ENCODE results near the gene UBE2R2.
"Not testable (repeated sequence)": the region's sequence is repeated elsewhere in the genome, so short reads cannot be mapped to it uniquely, and the experiment has no call there.

Gene UBE2R2

GRCh38 chr9:33816327-33817252, at the start of gene UBE2R2:
Gene UBE2R2 (plus strand): TSS chr9:33817160. CDS start chr9:33817758, 598 bp downstream.
- DNase-seq: peak; percentile 95

GRCh38 chr9:33770156-33770880, 46.6 kb upstream of the UBE2R2 start:
- not testable (repeated sequence) for DNase-seq

- DNase-seq: not testable (repeated sequence)
Observed at GRCh38 chr9:33773135-33773534, 43.8 kb upstream of the UBE2R2 start.

GRCh38 chr9:33774074-33774659, 42.8 kb upstream of the UBE2R2 start:
- DNase-seq: not testable (repeated sequence)

GRCh38 chr9:33776578-33776977, 40.4 kb upstream of the UBE2R2 start:
- no peak for DNase-seq

- DNase-seq: peak; percentile 18
Observed at GRCh38 chr9:33778700-33779351, 38.1 kb upstream of the UBE2R2 start.

GRCh38 chr9:33780276-33780675, 36.7 kb upstream of the UBE2R2 start:
- no peak for DNase-seq

GRCh38 chr9:33781736-33782135, 35.2 kb upstream of the UBE2R2 start:
- no peak for DNase-seq

- DNase-seq: no peak
Observed at GRCh38 chr9:33782395-33783152, 34.4 kb upstream of the UBE2R2 start.

- DNase-seq: no peak
Observed at GRCh38 chr9:33785914-33786313, 31.0 kb upstream of the UBE2R2 start.

GRCh38 chr9:33786681-33787080, 30.3 kb upstream of the UBE2R2 start:
- no peak for DNase-seq

GRCh38 chr9:33787839-33788238, 29.1 kb upstream of the UBE2R2 start:
- DNase-seq: no peak

- not testable (repeated sequence) for DNase-seq
Observed at GRCh38 chr9:33789429-33789828, 27.5 kb upstream of the UBE2R2 start.

GRCh38 chr9:33791117-33791516, 25.8 kb upstream of the UBE2R2 start:
- DNase-seq: no peak

- not testable (repeated sequence) for DNase-seq
Observed at GRCh38 chr9:33793496-33793895, 23.5 kb upstream of the UBE2R2 start.

GRCh38 chr9:33794560-33794959, 22.4 kb upstream of the UBE2R2 start:
- no peak for DNase-seq

GRCh38 chr9:33795281-33795680, 21.7 kb upstream of the UBE2R2 start, which contains the start of gene PRSS3:
Gene PRSS3 (plus strand): TSS chr9:33795561. CDS start chr9:33795574, 13 bp downstream.
- no peak for DNase-seq

- DNase-seq: no peak
Observed at GRCh38 chr9:33795819-33796218, 21.1 kb upstream of the UBE2R2 start.

- not testable (repeated sequence) for DNase-seq
Observed at GRCh38 chr9:33796679-33797078, 20.3 kb upstream of the UBE2R2 start.

- DNase-seq: no peak
Observed at GRCh38 chr9:33797837-33798236, 19.1 kb upstream of the UBE2R2 start.

GRCh38 chr9:33798545-33798944, 18.4 kb upstream of the UBE2R2 start:
- no peak for DNase-seq
